Spinal cord (tissue), 10 donors: Measurements from ENCODE around the gene FAT2. TPM values are rescaled to one million over a fixed set of nuclear protein-coding genes. Genes with fewer than 3 reads are reported as not detected.

Source experiments
- DNase-seq, 6 donors: peaks; one replicate each; pipeline versions ENCODE4 v3.0.0 to v3.0.0-alpha.2; 2013 to 2015; ENCODE audit warnings: low spot score in 6 of 6, low read depth in 4 of 6
- H3K27ac ChIP-seq: one replicate; pipeline ENCODE4 v1.5.1; 2013; ENCODE audit warnings: low read depth, low read length, control low read depth
- H3K27me3 ChIP-seq: one replicate; pipeline ENCODE4 v1.6.1; 2013; ENCODE audit warnings: low read length; ENCODE audit not compliant: control insufficient read depth, insufficient read depth
- H3K36me3 ChIP-seq: one replicate; pipeline ENCODE4 v1.6.1; 2013; ENCODE audit warnings: low read length; ENCODE audit not compliant: control insufficient read depth, insufficient read depth
- H3K4me1 ChIP-seq: one replicate; pipeline ENCODE4 v1.6.1; 2013; ENCODE audit warnings: low read length; ENCODE audit not compliant: control insufficient read depth, insufficient read depth
- H3K4me3 ChIP-seq: one replicate; pipeline ENCODE4 v1.5.1; 2013; ENCODE audit warnings: low read depth, low read length, control low read depth
- H3K9me3 ChIP-seq: one replicate; pipeline ENCODE4 v1.6.1; 2013; ENCODE audit warnings: low read length; ENCODE audit not compliant: control insufficient read depth, insufficient read depth
- WGBS: methylation state at CpG from one replicate; pipeline ENCODE4 v1.1.5; 2013; ENCODE audit warnings: missing lambda C conversion rate; ENCODE audit not compliant: insufficient coverage; 5-methylcytosine and 5-hydroxymethylcytosine counted together
- polyA plus RNA-seq, 2 donors: library from polyadenylated mRNA; unstranded; fragments of 120-200 nt; gene quantifications; one replicate each; pipeline ENCODE4 v1.2.1, GENCODE V29; 2013; ENCODE audit not compliant: insufficient read length in 2 of 2
- total RNA-seq, 2 donors: library from RNA; depleted of rRNA in 1 of 2; stranded (reverse); fragments of 120-200 nt in 1 of 2; fragments of >200 nt in 1 of 2; gene quantifications; one replicate each; pipeline versions ENCODE4 v1.2.3 to v1.2.4, GENCODE V29; 2013 to 2014
- donor health status: healthy.

The FAT2 gene
- total and polyA plus RNA-seq, 4 donors, result 0.82 to 32.6 (median 4.2) TPM

- Histone ChIP-seq H3K4me1 (no peaks in the 10 kb centered on the region), H3K27me3 (no peaks in the 10 kb centered on the region), H3K36me3 (no peaks in the 10 kb centered on the region), H3K9me3 (no peaks in the 10 kb centered on the region), H3K27ac (no peak overlapping the region), H3K4me3 (no peak overlapping the region)
- DNase-seq, result no peak
- WGBS, result no CpG with 5 or more reads among the region's 2 CpGs
Observed at GRCh38 chr5:151550146-151550545, 41.0 kb downstream of the FAT2 start.

- WGBS, result 100% methylated on average over 2 of the region's 2 CpGs
- Histone ChIP-seq H3K36me3 (no peaks in the 10 kb centered on the region), H3K4me3 (no peak overlapping the region), H3K27ac (no peak overlapping the region), H3K4me1 (no peaks in the 10 kb centered on the region), H3K9me3 (no peaks in the 10 kb centered on the region), H3K27me3 (no peaks in the 10 kb centered on the region)
- DNase-seq, result no peak
Observed at GRCh38 chr5:151549713-151550112, 41.4 kb downstream of the FAT2 start.

- no peak for DNase-seq
- Histone ChIP-seq H3K4me3 (no peak overlapping the region), H3K27me3 (no peaks in the 10 kb centered on the region), H3K4me1 (no peaks in the 10 kb centered on the region), H3K9me3 (no peaks in the 10 kb centered on the region), H3K27ac (no peak overlapping the region), H3K36me3 (no peaks in the 10 kb centered on the region)
- no CpG with 5 or more reads among the region's 4 CpGs for WGBS
Observed at GRCh38 chr5:151547364-151547763, 43.8 kb downstream of the FAT2 start.

- no peaks in the 10 kb centered on the region for H3K4me1 ChIP-seq
- WGBS, result no CpG with 5 or more reads among the region's 2 CpGs
- H3K36me3 ChIP-seq, result no peaks in the 10 kb centered on the region
- no peak for DNase-seq
- no peaks in the 10 kb centered on the region for H3K9me3 ChIP-seq
- no peaks in the 10 kb centered on the region for H3K27me3 ChIP-seq
- no peak overlapping the region for H3K27ac ChIP-seq
- H3K4me3 ChIP-seq, result no peak overlapping the region
Observed at GRCh38 chr5:151541571-151541970, 49.6 kb downstream of the FAT2 start.

Other genes starting within 250 kb of the FAT2 start
- gene SLC36A2, start 243.8 kb downstream of the FAT2 start, total RNA-seq, result under 1 TPM; 0.06 to 0.30 TPM
- under 1 TPM in 1 of 2 donors, not detected in 1; 0.24 TPM for gene SLC36A2, start 243.8 kb downstream of the FAT2 start, polyA plus RNA-seq
- gene SLC36A1, start 143.7 kb downstream of the FAT2 start, total RNA-seq, result 10 to 100 TPM; 14.3 to 14.5 TPM
- gene SLC36A1, start 143.7 kb downstream of the FAT2 start, polyA plus RNA-seq, result 10 to 100 TPM; 11.4 to 13.4 TPM
- 1,000 to 10,000 TPM; 2,298 to 4,374 TPM for gene SPARC, start 95.6 kb upstream of the FAT2 start, total RNA-seq
- gene SPARC, start 95.6 kb upstream of the FAT2 start, polyA plus RNA-seq, result 1,000 to 10,000 TPM; 1,307 to 2,283 TPM
- gene ATOX1, start 167.3 kb upstream of the FAT2 start, total RNA-seq, result 100 to 1,000 TPM in 1 of 2 donors, 10 to 100 TPM in 1; 57.3 to 116 TPM
- gene ATOX1, start 167.3 kb upstream of the FAT2 start, polyA plus RNA-seq, result 100 to 1,000 TPM; 102 to 105 TPM
- 100 to 1,000 TPM; 114 to 131 TPM for gene G3BP1, start 180.6 kb upstream of the FAT2 start, total RNA-seq
- 10 to 100 TPM; 75.5 to 88.4 TPM for gene G3BP1, start 180.6 kb upstream of the FAT2 start, polyA plus RNA-seq